Neural progenitor cell (in vitro differentiated cells): ENCODE measurements around the gene TIRAP. TPM values are rescaled to one million over a fixed set of nuclear protein-coding genes. Genes with fewer than 3 reads are reported as not detected.
A peak's percentile ranks its signal among the peaks of the same experiment; 100 is the strongest.

Experiments used
- DNase-seq: peaks from one replicate; pipeline ENCODE4 v3.0.0-alpha.2; 2016; ENCODE audit warnings: low spot score
- H2AFZ ChIP-seq: fragments of 200-600 bp; sonication (generic); replicated peaks from 2 replicates; pipeline ENCODE4 v1.6.1; 2016; ENCODE audit warnings: antibody characterized with exemption
- H3F3A ChIP-seq: fragments of 200-600 bp; sonication (generic); 2 replicates; pipeline ENCODE4 v1.6.1; 2016; ENCODE audit warnings: antibody characterized with exemption, low read depth
- H3K27ac ChIP-seq: fragments of 200-600 bp; sonication (generic); 2 replicates; pipeline ENCODE4 v1.5.1; 2016; ENCODE audit warnings: mild to moderate bottlenecking
- H3K27me3 ChIP-seq: fragments of 200-600 bp; sonication (generic); 2 replicates; pipeline ENCODE4 v1.6.1; 2016; ENCODE audit warnings: mild to moderate bottlenecking, moderate library complexity
- H3K36me3 ChIP-seq: fragments of 200-600 bp; sonication (generic); 2 replicates; pipeline ENCODE4 v1.5.1; 2016
- H3K4me1 ChIP-seq: fragments of 200-600 bp; sonication (generic); 2 replicates; pipeline ENCODE4 v1.6.1; 2016; ENCODE audit warnings: mixed run types
- H3K4me2 ChIP-seq: fragments of 200-600 bp; sonication (generic); 2 replicates; pipeline ENCODE4 v1.6.1; 2016
- H3K4me3 ChIP-seq: fragments of 200-600 bp; sonication (generic); 2 replicates; pipeline ENCODE4 v1.5.1; 2016
- H3K79me2 ChIP-seq: fragments of 200-600 bp; sonication (generic); 2 replicates; pipeline ENCODE4 v1.6.1; 2016; ENCODE audit warnings: low read depth
- H3K9ac ChIP-seq: fragments of 200-600 bp; sonication (generic); 2 replicates; pipeline ENCODE4 v1.6.1; 2016
- H3K9me3 ChIP-seq: fragments of 200-600 bp; sonication (generic); 2 replicates; pipeline ENCODE4 v1.5.1; 2016; ENCODE audit warnings: low read depth
- H4K20me1 ChIP-seq: fragments of 200-600 bp; sonication (generic); 2 replicates; pipeline ENCODE4 v1.6.1; 2016; ENCODE audit warnings: low read depth
- H3K27ac Mint-ChIP-seq: 3 replicates; pipeline ENCODE4 v1.8.0; 2021; ENCODE audit warnings: mixed read lengths
- H3K27me3 Mint-ChIP-seq: 2 replicates; pipeline ENCODE4 v1.8.0; 2022; ENCODE audit warnings: low read depth, mild to moderate bottlenecking, inconsistent platforms, moderate library complexity, mixed read lengths; ENCODE audit not compliant: insufficient read depth
- H3K36me3 Mint-ChIP-seq: 3 replicates; pipeline ENCODE4 v1.8.0; 2021; ENCODE audit warnings: mixed read lengths
- H3K4me1 Mint-ChIP-seq: 3 replicates; pipeline ENCODE4 v1.8.0; 2021; ENCODE audit warnings: mixed read lengths
- H3K4me3 Mint-ChIP-seq: 3 replicates; pipeline ENCODE4 v1.8.0; 2021; ENCODE audit warnings: mild to moderate bottlenecking, moderate library complexity, mixed read lengths
- H3K9me3 Mint-ChIP-seq: 3 replicates; pipeline ENCODE4 v1.8.0; 2020; ENCODE audit warnings: mixed read lengths
- CTCF ChIP-seq: fragments of 200-600 bp; sonication (generic); IDR thresholded peaks from 2 replicates; pipeline ENCODE4 v1.5.1; 2017; ENCODE audit warnings: antibody characterized with exemption, mild to moderate bottlenecking
- EZH2 ChIP-seq: fragments of 200-600 bp; sonication (generic); IDR thresholded peaks from 2 replicates; pipeline ENCODE4 v1.6.1; 2017; ENCODE audit warnings: antibody characterized with exemption, mild to moderate bottlenecking, moderate library complexity
- EZH2phosphoT487 ChIP-seq: fragments of 200-600 bp; sonication (generic); IDR thresholded peaks from 2 replicates; pipeline ENCODE4 v1.6.1; 2017; ENCODE audit warnings: antibody characterized with exemption
- total RNA-seq: library from RNA; depleted of rRNA; stranded (reverse); fragments of >200 nt; gene quantifications from 2 replicates; pipeline ENCODE4 v1.2.3, GENCODE V29; 2015; ENCODE audit warnings: low replicate concordance

TIRAP gene
- total RNA-seq, 1 donor from 2014 or later, result 5.3 TPM

DNA sequence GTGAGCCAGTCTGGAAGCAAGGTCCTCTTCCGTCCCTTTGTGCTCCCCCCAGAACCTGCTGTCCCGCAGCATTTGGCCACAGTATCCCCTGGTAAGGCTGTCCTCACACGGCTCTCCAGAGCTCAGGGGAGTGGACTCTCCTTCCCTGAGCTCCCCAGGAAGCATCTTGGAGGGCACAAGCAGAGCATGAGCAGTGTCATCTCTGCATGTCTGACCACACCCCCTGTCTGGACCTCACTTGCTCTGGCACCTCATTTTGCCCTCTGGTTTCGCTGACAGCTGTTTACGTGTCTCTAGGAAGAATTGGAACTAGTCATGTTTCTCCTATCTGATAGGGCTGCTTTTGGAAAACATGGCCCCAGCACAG is 36.5 kb downstream of the TIRAP start:
- Histone ChIP-seq H3K4me3 (no peak overlapping the region), H2AFZ (no peak overlapping the region), H3K27ac (no peak overlapping the region), H4K20me1 (no peaks in the 10 kb centered on the region), H3K9me3 (no peaks in the 10 kb centered on the region), H3K27me3 (no peaks in the 10 kb centered on the region), H3K4me2 (no peak overlapping the region), H3K9ac (no peak overlapping the region), H3K36me3 (no peaks in the 10 kb centered on the region), H3F3A (no peaks in the 10 kb centered on the region), H3K4me1 (no peaks in the 10 kb centered on the region), H3K79me2 (no peaks in the 10 kb centered on the region)
- no peak for DNase-seq
- H3K27ac Mint-ChIP-seq, result no peak overlapping the region
- H3K36me3 Mint-ChIP-seq, result peaks cover 9% of the 10 kb centered on the region
- peaks cover 4% of the 10 kb centered on the region for H3K9me3 Mint-ChIP-seq
- H3K4me1 Mint-ChIP-seq, result peaks cover 5% of the 10 kb centered on the region
- H3K4me3 Mint-ChIP-seq, result no peak overlapping the region
- TF ChIP-seq EZH2 (no peak), EZH2phosphoT487 (no peak), CTCF (no peak)
- H3K27me3 Mint-ChIP-seq, result peaks cover 2% of the 10 kb centered on the region

GRCh38 chr11:126322996-126323395 is 40.1 kb downstream of the TIRAP start:
- no peaks in the 10 kb centered on the region for H3K36me3 ChIP-seq
- Mint-ChIP-seq H3K4me1 (peaks cover 16% of the 10 kb centered on the region), H3K27ac (no peak overlapping the region), H3K9me3 (no peaks in the 10 kb centered on the region), H3K36me3 (peaks cover 4% of the 10 kb centered on the region), H3K4me3 (no peak overlapping the region), H3K27me3 (peaks cover 2% of the 10 kb centered on the region)
- H2AFZ ChIP-seq, result no peak overlapping the region
- H3K4me3 ChIP-seq, result no peak overlapping the region
- H3K27ac ChIP-seq, result no peak overlapping the region
- no peak for TF ChIP-seq EZH2
- no peak for TF ChIP-seq CTCF
- no peak for TF ChIP-seq EZH2phosphoT487
- H3F3A ChIP-seq, result no peaks in the 10 kb centered on the region
- H3K27me3 ChIP-seq, result no peaks in the 10 kb centered on the region
- H3K79me2 ChIP-seq, result no peaks in the 10 kb centered on the region
- no peak overlapping the region for H3K9ac ChIP-seq
- no peaks in the 10 kb centered on the region for H3K9me3 ChIP-seq
- H3K4me1 ChIP-seq, result no peaks in the 10 kb centered on the region
- no peaks in the 10 kb centered on the region for H4K20me1 ChIP-seq
- H3K4me2 ChIP-seq, result no peak overlapping the region
- no peak for DNase-seq

GRCh38 chr11:126327281-126328000 is 44.5 kb downstream of the TIRAP start:
- Histone ChIP-seq H3K4me1 (no peaks in the 10 kb centered on the region), H3K9ac (no peak overlapping the region), H3K9me3 (no peaks in the 10 kb centered on the region), H4K20me1 (no peaks in the 10 kb centered on the region), H3K79me2 (no peaks in the 10 kb centered on the region), H3K27ac (no peak overlapping the region), H2AFZ (no peak overlapping the region), H3K4me2 (no peak overlapping the region), H3K36me3 (no peaks in the 10 kb centered on the region), H3K4me3 (no peak overlapping the region), H3K27me3 (no peaks in the 10 kb centered on the region), H3F3A (no peaks in the 10 kb centered on the region)
- Mint-ChIP-seq H3K27me3 (peaks cover 2% of the 10 kb centered on the region), H3K4me3 (no peak overlapping the region), H3K27ac (peak overlapping the region; percentile 65), H3K9me3 (no peaks in the 10 kb centered on the region), H3K4me1 (peaks cover 20% of the 10 kb centered on the region), H3K36me3 (peaks cover 2% of the 10 kb centered on the region)
- no peak for TF ChIP-seq CTCF
- TF ChIP-seq EZH2, result no peak
- TF ChIP-seq EZH2phosphoT487, result no peak
- no peak for DNase-seq
